Activated CD8-positive, alpha-beta memory T cell treated with anti-CD3 and anti-CD28 coated beads, Interleukin-2, amount 50 U/mL, for 48 hours (primary cell): ENCODE measurements around the gene MARK4.
"Not testable (repeated sequence)": the region's sequence is repeated elsewhere in the genome, so short reads cannot be mapped to it uniquely, and the experiment has no call there.

Source experiments
- DNase-seq: peaks from one replicate; pipeline ENCODE4 v3.0.0-alpha.2; 2020

MARK4 gene

DNA sequence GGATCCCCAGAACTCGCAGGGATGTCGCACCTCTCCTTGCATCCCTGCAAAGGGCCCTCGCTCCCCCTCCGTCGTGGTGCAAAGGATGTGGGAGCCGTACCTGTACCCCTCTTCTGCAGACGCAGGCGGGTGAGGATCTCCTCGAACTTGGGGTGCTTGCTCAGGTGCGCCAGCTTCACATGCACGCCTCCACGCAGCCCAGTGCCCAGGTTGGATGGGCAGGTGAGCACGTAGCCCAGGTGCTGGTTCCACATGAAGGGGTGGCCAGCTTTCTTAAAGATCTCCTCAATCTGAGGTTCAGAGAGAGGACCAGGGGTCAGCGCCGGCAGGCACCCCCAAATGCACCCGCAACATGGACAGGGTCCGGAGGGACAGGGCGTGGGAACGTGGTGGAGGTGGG is 56.3 kb downstream of the MARK4 start:
- no peak for DNase-seq

DNA sequence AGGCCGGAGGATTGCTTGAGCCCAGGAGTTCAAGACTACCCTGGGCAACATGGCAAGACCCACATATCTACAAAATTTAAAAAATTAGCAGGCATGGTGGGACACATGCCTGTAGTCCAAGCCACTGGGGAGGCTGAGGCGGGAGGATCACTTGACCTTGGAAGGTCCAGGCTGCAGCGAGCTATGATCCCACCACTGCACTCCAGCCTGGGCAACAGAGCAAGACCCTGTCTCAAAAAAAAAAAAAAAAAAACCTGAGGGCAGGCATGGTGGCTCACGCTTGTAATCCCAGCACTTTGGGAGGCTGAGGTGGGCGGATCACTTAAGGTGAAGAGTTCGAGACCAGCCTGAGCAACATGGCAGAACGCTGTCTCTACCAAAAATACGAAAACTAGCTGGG is 58.3 kb downstream of the MARK4 start:
- DNase-seq: not testable (repeated sequence)

GRCh38 chr19:45311621-45312020 is 60.5 kb downstream of the MARK4 start:
- DNase-seq: no peak

GRCh38 chr19:45312285-45312684 is 61.2 kb downstream of the MARK4 start:
- not testable (repeated sequence) for DNase-seq

DNA sequence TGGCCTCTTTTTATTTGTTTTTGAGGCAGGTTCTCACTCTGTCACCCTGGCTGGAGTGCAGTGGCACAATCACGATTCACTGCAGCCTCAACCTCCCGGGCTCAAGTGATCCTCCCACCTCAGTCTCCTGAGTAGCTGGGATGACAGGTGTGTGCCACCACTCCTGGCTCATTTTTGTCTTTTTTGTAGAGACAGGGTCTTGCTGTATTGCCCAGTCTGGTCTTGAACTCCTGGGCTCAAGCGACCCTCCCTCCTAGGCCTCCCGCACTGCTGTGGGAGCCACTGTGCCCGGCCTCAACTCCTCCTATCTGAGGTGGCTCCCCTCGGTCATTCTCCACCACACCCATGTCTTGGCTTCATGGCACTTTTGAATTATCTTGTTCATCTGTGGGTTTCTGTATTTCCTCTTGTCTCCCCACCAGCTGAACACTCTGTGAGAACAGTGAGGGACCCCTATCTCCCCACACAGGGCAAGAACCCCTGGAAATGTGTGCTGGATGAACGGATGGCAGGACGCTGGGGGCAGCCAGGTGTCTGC is 63.7 kb downstream of the MARK4 start:
- no peak for DNase-seq

DNA sequence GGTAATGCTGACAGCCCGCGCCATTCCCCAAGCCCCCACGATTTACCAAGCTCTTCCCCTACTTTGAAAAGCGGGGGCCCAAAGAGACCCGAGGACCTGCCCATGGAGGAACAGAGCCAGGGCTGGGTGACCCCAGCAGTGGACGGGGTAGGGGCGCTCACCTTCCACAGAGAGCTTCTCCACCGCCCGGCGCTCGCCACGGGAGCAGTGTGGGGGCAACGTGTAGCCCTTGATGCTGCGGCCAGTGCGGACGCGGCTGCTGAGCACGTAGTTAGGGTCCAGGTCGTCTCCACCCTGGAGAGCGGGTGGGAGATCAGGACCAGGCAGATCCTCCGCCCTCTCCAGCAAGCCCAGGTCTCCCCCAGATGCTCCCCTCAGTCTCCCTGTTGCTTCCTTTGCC is 64.2 kb downstream of the MARK4 start:
- no peak for DNase-seq

GRCh38 chr19:45320997-45321775 is 70.1 kb downstream of the MARK4 start:
- no peak for DNase-seq

GRCh38 chr19:45321848-45322247 is 70.8 kb downstream of the MARK4 start:
- DNase-seq: no peak

GRCh38 chr19:45322311-45322710 is 71.2 kb downstream of the MARK4 start:
- no peak for DNase-seq

DNA sequence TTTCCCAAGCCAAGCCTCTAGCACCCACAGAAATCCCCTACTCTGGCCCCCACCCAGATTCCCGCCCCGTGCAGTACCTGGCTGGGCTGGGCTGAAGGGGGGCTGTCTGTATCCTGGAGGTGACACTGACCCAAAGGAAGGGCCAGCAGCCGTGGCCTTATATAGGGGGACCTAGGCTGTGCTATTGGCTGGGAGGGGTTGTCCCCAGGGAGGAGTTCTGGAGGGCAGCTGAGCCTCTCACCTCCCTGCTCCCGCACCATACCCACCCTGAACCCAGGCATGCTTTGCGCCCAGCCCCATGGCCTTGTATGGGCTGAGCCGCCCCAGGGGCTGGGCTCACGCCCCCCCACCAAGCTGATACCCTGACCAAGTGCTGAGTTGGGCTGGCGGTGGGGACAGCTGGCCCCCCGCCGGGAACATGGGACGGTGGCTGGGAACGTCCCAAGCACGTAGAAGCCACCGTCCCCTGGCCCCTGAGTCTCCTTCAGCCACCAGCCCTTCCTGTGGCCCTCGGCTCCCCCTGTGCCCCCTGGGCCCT is 71.7 kb downstream of the MARK4 start, which contains the start of gene CKM:
Gene CKM, minus strand, starts transcription at position 132 of the 538 bp plus-strand sequence. CDS start 3,162 bp downstream, outside the sequence.
- no peak for DNase-seq

DNA sequence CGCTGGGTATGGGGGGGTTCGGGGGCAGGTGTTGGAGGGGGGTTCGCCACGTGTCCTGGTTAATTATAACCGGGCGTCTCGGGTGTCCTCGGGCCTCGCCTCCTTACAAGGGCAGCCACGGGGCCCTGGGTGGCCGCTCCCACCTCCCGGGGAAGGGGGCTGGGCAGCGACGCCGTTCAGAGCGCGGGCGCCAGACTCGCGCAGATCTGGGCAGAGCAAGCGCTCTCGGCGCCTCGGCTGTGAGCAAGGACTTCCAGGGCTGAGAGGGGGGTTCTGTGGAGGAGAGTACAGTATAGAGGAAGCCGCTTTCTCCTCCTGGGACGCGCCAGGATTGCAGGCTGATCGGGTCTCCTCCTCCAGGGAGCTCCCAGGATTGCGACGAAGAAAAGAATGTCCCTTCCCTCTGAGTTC is 72.6 kb downstream of the MARK4 start:
- no peak for DNase-seq

DNA sequence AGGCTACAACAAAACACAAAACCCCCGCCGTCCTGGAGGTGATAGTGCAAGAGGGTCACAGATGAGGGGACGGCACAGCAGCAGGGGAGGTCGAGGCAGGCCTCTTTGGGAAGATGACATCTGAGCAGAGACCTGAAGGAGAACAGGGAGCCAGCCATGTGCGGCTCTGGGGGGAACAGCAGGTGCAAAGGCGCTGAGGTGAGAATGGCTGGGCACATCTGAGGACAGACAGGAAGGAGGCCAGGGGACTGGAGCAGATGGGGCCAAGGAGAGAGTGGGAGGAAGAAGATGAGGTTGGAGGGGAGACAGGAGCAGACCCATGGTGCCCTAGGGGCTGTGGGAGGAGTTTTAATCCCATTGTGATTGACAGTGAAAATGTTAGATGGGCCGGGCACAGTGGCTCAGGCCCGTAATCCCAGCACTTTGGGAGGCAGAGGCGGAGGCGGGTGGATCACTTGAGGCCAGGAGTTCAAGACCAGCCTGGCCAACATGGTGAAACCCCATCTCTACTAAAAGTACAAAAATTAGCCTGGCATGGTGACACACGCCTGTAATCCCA is 73.4 kb downstream of the MARK4 start:
- no peak for DNase-seq

DNA sequence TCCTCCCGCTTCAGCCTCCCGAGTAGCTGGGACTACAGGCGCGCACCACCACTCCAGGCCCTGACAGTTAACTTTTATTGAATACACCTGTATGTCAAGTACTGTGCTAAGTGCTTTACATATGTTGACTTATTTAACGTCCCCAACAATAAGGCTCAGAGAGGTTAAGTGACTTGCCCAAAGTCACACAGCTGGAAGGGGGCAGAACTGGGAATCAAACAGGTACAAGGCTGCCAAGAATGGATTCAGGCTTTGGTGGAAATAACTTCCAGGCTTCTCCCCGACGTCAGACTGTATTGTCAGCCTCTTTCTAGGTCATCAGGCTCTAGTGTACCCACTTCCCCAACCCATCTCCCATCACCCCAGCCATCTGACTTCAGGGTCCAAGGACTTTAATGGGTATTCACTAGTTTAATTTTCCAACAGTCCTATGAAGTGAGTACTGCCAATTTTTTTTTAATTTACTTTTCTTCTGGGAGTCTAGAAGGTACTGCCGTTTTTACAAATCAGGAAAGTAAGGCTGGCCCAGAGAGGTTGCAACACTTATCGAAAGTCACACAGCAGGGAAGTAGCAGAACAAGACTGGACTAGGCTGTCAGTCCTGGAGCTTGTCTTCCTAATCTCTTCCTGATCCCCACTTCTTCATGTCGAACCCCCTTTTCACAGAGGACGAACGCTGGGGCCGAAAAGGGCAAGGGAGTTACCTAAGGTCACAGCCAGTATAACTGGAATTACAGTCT is 76.5 kb downstream of the MARK4 start:
- DNase-seq: no peak

DNA sequence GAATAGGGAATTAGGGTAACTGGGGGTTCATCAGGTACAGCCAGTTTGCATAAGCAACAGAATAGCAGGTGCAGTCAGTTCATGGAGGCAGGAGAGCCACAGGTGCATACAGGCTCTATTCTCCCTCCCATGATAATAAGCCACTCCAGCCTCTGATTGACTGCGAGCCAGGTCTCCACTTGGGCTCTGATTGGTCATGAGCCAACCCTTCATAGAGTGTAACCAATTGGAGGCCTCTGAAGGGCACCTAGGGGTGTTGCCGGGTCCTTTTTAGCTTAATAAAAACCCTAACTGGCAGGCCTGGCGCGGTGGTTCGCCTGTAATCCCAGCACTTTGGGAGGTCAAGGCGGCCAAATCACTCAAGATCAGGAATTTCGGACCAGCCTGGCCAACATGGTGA is 80.3 kb downstream of the MARK4 start:
- no peak for DNase-seq

DNA sequence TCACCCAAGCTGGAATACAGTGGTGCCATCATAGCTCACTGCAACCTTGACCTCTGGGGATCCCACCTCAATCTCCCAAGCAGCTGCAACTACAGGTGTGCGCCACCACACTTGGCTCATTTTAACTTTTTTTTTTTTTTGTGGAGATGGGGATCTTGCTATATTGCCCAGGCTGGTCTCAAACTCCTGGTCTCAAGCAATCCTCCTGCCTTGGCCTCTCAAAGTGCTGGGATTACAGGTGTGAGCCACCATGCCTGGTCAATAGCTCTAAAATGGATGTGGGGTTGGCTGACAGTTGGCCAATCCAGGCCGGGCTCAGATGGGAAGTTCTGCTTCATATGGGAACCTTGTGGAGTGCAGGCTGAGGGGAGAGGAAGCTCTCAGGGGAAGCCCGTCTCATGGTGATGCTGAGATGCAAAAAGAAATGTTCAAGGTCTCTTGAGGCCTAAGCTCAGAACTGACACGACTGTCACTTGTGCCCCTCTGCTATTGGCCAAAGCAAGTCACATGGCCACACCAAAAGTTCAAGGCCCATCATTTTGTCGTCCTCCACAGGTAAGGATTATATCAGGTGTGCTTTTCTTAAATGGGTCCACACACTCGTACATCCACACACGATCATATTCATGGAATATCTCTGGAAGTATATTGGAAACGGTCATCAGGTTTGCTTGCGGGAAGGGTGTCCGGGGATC is 82.7 kb downstream of the MARK4 start:
- DNase-seq: no peak

DNA sequence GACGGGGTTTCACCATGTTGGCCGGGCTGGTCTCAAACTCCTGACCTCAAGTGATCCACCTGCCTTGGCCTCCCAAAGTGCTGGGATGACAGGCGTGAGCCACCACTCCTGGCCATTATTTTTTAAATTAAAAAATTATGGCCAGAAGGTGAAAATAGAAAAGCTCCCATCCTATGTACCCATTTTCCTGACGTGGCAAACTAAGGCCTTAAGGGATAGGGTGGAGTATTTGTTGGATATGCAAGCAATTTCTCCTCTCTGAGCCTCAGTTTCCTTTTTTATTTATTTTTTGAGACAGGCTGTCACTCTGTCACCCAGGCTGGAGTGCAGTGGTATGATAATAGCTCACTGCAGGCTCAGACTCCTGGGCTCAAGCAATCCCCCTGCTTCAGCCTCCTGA is 83.8 kb downstream of the MARK4 start:
- DNase-seq: not testable (repeated sequence)

DNA sequence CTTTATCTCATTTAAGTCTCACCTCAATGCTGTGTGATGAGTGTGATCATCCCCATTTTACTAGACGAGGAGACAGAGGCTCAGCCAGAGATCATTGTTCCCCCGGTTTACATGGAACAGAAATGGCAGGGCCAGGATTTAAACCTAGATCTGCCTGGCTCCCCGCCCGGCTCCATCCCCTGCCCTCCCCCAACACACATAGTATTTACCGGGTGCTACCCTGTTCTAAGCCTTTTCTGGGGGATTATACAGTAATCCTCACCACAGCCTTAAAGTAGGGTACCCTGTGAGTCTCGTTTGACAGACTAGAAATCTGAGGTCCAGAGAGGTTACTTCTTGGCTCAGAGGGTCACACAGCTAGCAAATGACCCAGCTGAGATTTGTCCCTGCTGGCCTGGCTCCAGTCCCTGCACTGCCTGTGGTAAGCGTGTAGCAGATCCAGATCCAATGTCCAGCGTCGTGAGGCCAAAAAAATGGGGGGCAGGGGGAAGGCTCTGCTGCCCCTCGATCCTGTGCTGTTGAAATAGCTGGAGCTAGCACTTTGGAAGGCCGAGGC is 85.7 kb downstream of the MARK4 start:
- no peak for DNase-seq

- no peak for DNase-seq
Measured at GRCh38 chr19:45339629-45340028, 88.6 kb downstream of the MARK4 start.

DNA sequence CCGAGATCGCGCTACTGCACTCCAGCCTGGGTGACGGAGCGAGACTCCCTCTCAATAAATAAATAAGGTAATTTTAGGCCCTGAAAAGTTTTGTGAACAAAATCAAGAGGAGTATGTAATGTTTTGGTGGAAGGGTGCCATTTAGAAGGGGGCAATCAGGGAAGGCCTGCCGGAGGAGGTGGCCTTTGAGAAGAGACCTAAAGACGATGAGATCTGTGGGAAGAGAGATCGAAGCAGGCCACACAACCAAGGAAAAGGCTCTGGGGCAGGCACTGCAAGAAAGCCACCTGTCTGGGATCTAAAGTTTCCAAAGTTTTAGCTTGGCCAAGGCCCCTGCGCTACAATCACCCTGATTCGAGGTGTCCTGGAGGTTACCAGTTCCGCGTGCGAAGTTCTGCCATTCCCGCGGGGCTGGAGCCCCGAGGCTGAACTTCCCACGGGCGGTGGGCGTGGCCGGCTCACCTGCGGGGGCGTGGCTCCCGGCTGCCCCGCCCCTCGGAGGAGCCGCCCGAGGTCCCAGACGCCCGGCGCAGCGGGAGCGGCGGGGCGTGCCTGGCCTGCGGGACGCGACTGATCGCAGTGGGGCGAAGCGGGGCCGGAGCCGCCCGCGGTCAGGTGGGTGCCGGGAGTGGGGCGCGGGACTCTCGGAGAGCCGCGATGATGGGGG is 89.3 kb downstream of the MARK4 start, which contains the start of gene KLC3:
Gene KLC3, plus strand, starts transcription at position 519 of the 667 bp plus-strand sequence. CDS start 4,792 bp downstream, outside the sequence.
- peak; percentile 77 for DNase-seq

DNA sequence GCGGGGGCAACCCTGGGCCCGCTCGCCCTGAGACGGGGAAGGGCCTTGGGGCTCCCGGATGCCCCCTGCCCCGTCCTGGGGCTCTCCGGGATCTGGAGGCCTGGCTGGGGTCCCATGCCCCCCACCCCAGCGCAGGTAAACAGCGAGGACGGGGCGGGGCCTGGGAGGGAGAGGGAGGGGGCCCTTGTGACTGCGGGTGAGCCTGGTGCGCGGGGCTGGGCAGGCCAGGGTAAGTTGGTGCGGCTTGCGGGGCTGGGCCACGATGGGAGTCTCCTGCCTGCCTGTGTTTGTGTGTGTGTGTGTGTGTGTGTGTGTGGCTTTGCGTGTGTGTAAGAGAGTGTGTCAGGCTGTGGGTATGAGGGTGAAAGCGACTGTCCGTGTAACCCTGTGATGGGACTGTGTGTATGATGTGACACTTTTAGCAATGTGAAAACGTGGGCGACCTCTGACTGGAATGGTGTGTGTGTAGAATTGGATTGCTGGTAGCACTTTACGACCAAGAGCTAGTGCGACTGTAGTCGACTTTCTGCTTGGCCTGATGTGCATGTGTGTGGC is 89.9 kb downstream of the MARK4 start:
- no peak for DNase-seq

- DNase-seq: no peak
Measured at GRCh38 chr19:45342911-45343310, 91.8 kb downstream of the MARK4 start.
